Psoas muscle (tissue), 8 donors: ENCODE measurements around the gene TENT5A. TPM values are rescaled to one million over a fixed set of nuclear protein-coding genes. Genes with fewer than 3 reads are reported as not detected.
"Not testable (repeated sequence)": the region's sequence is repeated elsewhere in the genome, so short reads cannot be mapped to it uniquely, and the experiment has no call there.

Source experiments
- ATAC-seq, 4 donors: fragments of 200-7000 bp; cut with Tn5 transposase; one replicate each; pipeline ENCODE4 v1.9.1; 2020; ENCODE audit warnings: moderate library complexity in 3 of 4, mild to moderate bottlenecking in 2 of 4
- DNase-seq, 2 donors: peaks; one replicate each; pipeline ENCODE4 v3.0.0-alpha.2; 2020
- H3K27ac ChIP-seq: fragments of 200-600 bp; one replicate; pipeline ENCODE4 v1.8.0; 2022
- H3K27me3 ChIP-seq, 3 donors: fragments of 200-600 bp in 1 of 3; one replicate each; pipeline versions ENCODE4 v1.6.1 to v1.8.0; 2013 to 2022; ENCODE audit warnings: low read length in 2 of 3, mild to moderate bottlenecking in 2 of 3, moderate library complexity in 1 of 3; ENCODE audit not compliant: insufficient read depth in 3 of 3
- H3K36me3 ChIP-seq, 2 donors: fragments of 200-600 bp in 1 of 2; one replicate each; pipeline versions ENCODE4 v1.6.1 to v1.8.0; 2013 to 2022; ENCODE audit warnings: low read depth in 1 of 2, mild to moderate bottlenecking in 1 of 2, moderate library complexity in 1 of 2; ENCODE audit not compliant: insufficient read depth in 1 of 2
- H3K4me1 ChIP-seq: fragments of 200-600 bp; one replicate; pipeline ENCODE4 v1.8.0; 2022
- H3K4me3 ChIP-seq: fragments of 200-600 bp; one replicate; pipeline ENCODE4 v1.8.0; 2022; ENCODE audit warnings: mild to moderate bottlenecking
- H3K9me3 ChIP-seq: fragments of 200-600 bp; one replicate; pipeline ENCODE4 v1.8.0; 2022
- CTCF ChIP-seq: fragments of 200-600 bp; IDR thresholded peaks from one replicate; pipeline ENCODE4 v1.8.0; 2022; ENCODE audit warnings: antibody characterized with exemption
- WGBS, 3 donors: extraction: QIAGEN DNeasy Blood & Tissue Kit; methylation state at CpG; one replicate each; pipeline versions ENCODE4 v1.1.6 to v1.1.7; 2013; 5-methylcytosine and 5-hydroxymethylcytosine counted together
- intact Hi-C, 2 donors: fragments of 100-400 bp; cut with DNase I; formaldehyde crosslinking; loops; one replicate each; pipeline versions ENCODE4 v1.11.0 to v1.14.2; 2022
- polyA plus RNA-seq, 3 donors: library from polyadenylated mRNA; stranded (reverse); fragments of 200-250 nt; gene quantifications; one replicate each; pipeline ENCODE4 v1.2.3, GENCODE V29; 2013
- total RNA-seq, 4 donors: library from RNA; stranded (reverse); fragmentation: NEBNext Ultra II Directional in 2 of 4; extraction: Animal tissue kit (Norgen Biotek cat#: 25700) in 2 of 4; gene quantifications; one replicate each; pipeline versions ENCODE4 v1.2.1 to v1.2.4, GENCODE V29; 2021 to 2023
- donor health status: healthy with polysubstance abuse.
- donor health status: DM: no; HTN: no; CAD: no; lungs with moderate emphysema.
- donor health status: Bipolar disorder and iron deficiency.
- donor health status: healthy.
- donor health status: DM: yes; HTN: yes; CAD: no.
- donor health status: DM: no; HTN: no; CAD: no.
- donor health status: DM: no; HTN: no; CAD: no.
- donor health status: DM: yes; HTN: yes; CAD: no.

TENT5A gene
- total and polyA plus RNA-seq, 7 donors, result 0.94 to 4.3 (median 2.1) TPM

GRCh38 chr6:81785377-81785776 is 32.9 kb upstream of the TENT5A start:
- DNase-seq (no peak), ATAC-seq (no peak)
- Histone ChIP-seq H3K27ac (no peak overlapping the region), H3K36me3 (no peaks in the 10 kb centered on the region), H3K27me3 (no peaks in the 10 kb centered on the region), H3K4me3 (no peak overlapping the region), H3K4me1 (no peaks in the 10 kb centered on the region), H3K9me3 (no peaks in the 10 kb centered on the region)
- intact Hi-C loops, result no loop called here
- TF ChIP-seq CTCF, result no peak
- WGBS, 3 donors, result 90 to 97% (median 90%) methylated on average over 2 of the region's 2 CpGs

GRCh38 chr6:81783893-81784292 is 31.4 kb upstream of the TENT5A start:
- Histone ChIP-seq H3K36me3 (no peaks in the 10 kb centered on the region), H3K4me1 (no peaks in the 10 kb centered on the region), H3K27me3 (no peaks in the 10 kb centered on the region), H3K4me3 (no peak overlapping the region), H3K27ac (no peak overlapping the region), H3K9me3 (no peaks in the 10 kb centered on the region)
- ATAC-seq (no peak), DNase-seq (no peak)
- TF ChIP-seq CTCF, result no peak
- intact Hi-C loops, result no loop called here
- 85 to 90% (median 90%) methylated on average over 2 of the region's 2 CpGs for WGBS, 3 donors

GRCh38 chr6:81781624-81782023 is 29.1 kb upstream of the TENT5A start:
- H3K36me3 ChIP-seq, result no peaks in the 10 kb centered on the region
- intact Hi-C loops, result no loop called here
- H3K27me3 ChIP-seq, result no peaks in the 10 kb centered on the region
- 83 to 95% (median 88%) methylated on average over 2 of the region's 2 CpGs for WGBS, 3 donors
- no peak overlapping the region for H3K27ac ChIP-seq
- no peak overlapping the region for H3K4me3 ChIP-seq
- no peak for TF ChIP-seq CTCF
- no peaks in the 10 kb centered on the region for H3K9me3 ChIP-seq
- ATAC-seq, result no peak
- no peaks in the 10 kb centered on the region for H3K4me1 ChIP-seq
- DNase-seq, result no peak

GRCh38 chr6:81777586-81778268 is 25.2 kb upstream of the TENT5A start:
- Histone ChIP-seq H3K4me3 (no peak overlapping the region), H3K9me3 (no peaks in the 10 kb centered on the region), H3K36me3 (no peaks in the 10 kb centered on the region), H3K27ac (no peak overlapping the region), H3K27me3 (no peaks in the 10 kb centered on the region), H3K4me1 (no peaks in the 10 kb centered on the region)
- ATAC-seq, result no peak
- no peak for TF ChIP-seq CTCF
- no peak for DNase-seq
- intact Hi-C loops, result no loop called here
- 72 to 80% (median 75%) methylated on average over 2 of the region's 2 CpGs for WGBS, 3 donors

GRCh38 chr6:81776219-81776618 is 23.7 kb upstream of the TENT5A start:
- DNase-seq, H3K36me3 ChIP-seq, H3K9me3 ChIP-seq, ATAC-seq, H3K27me3 ChIP-seq, intact Hi-C loops, H3K27ac ChIP-seq, H3K4me3 ChIP-seq, H3K4me1 ChIP-seq: not testable (repeated sequence)
- 85 to 92% (median 87%) methylated on average over 4 of the region's 4 CpGs for WGBS, 3 donors
